Left forelimb (tissue), 1 donor: Measurements from ENCODE around the gene TNFRSF8.

ENCODE experiments used
- DNase-seq: peaks from one replicate; pipeline ENCODE4 v3.0.0-alpha.2; 2018; ENCODE audit warnings: low spot score

TNFRSF8 gene

DNA sequence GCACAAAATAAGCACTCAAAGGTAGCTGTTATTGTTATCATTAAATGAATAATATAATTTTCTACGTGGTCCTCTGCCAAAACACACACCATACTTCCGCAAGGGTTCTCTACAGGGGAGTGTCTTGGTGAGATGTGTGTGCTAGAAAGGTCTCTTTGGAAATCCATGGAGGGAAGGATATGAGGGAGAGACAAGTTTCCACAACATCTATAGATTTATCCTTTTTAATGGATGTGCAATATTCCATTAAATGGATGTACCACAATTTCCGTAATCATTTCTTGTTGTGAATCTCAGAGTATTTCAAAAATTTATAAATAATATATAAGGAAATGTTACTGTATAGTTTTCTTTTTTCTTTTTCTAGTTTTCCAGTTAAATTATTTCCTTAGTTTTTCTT, 2.6 kb upstream of the TNFRSF8 start:
- DNase-seq = no peak

DNA sequence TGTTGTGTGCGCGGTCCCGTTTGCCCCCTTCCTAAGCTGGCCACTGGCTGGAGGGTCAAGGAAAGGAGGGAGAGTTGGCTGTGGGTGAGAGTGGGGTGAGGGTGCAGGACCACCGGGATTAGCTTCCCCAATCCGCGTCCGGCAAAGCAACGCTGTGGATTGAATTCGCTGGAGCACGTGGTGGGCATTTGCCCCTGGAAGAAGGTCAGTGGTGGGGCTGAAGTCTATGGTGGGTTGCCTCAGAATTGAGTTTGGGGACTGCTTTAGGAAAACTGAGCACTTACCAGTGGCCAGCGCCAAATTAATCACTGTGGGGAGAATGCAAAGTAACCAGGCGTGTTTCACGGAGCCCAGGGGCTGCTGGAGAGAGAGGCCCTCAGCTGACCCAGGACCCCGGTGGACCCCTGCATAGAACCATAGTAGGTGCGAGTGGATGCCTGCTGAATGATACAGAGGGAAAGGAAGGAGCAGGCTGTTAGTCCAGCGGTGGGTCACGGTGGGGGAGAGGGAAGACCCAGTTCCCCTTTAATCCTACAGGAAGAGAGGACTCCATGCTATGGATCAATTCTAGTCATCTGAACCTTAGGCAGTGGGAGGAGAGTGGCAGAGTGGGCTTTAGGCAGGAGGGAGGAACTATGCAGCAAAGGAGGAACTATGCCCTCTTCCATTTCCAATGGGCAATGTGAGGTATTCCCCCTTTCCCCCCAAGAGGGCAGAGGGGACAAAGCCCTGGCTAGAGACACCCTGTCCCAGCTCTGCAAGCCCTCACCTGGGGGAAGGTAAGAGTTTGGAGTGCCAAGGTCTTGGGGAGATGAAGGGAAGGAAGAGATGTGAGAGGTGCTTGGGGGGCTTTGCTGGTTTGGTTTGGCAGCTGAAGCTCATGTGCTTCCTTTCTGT, 1.2 kb downstream of the TNFRSF8 start:
- DNase-seq = no peak

DNA sequence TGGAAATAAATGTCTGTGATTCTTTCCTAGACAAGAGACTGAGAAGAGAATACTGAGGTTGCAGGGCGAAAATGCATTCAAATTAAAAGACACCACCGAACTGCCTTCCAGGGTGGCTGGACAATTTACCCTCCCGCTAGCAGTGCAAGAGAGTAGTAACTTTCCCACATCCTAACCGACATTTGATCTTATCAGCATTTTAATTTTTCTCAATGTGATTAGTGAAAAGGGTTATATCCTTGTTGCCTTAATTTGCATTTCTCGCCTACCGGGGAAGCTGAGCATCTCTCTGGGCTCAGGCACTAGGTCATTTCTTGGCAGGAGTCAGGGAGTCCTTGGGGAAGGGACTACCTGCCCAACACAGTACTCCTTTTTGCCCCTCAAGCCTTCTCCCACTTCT, 2.8 kb downstream of the TNFRSF8 start:
- no peak for DNase-seq

DNA sequence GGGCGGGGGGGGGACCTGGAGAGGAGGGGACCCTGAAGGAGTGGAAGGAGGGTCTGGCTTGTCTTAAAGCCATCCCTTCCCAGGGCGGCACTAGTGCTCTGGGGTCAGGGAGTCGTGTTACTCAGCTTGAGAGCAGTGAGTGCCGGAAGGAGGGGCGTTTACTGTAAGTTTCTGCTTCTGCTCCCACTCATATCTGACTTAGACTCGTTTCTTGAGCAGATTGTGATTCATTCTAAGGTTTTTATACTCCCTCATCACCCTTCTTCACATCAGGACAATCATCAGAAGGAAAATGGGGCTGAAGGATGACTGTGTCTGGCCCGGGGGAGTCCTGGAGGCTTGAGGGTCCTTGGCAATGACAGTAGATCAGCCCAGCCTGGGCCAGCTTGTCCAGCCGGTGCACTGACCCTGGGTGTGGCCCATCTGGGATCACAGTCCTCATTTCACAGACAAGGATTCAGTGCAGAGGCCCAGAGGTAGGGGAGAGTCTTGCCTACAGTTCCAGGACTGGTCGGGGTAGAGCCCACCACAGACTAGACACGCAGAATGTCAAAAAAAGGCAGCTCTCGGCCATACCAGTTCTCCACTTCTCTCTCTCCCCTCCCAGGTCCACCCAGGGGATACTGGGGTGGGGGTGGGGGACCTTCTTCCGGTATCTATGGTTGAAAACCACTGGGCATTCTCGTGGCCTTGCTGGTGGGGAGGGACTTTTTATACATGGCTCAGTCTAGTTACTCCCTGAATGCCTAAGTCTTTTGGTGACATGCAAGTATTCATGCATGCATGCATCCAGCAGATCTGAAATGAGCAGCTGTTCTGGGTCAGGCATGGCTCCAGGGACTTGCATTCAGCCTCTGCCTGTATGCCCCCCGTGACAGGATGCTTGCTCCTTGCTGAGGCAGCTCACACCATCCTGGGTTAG, 5.1 kb downstream of the TNFRSF8 start:
- DNase-seq = no peak

DNA sequence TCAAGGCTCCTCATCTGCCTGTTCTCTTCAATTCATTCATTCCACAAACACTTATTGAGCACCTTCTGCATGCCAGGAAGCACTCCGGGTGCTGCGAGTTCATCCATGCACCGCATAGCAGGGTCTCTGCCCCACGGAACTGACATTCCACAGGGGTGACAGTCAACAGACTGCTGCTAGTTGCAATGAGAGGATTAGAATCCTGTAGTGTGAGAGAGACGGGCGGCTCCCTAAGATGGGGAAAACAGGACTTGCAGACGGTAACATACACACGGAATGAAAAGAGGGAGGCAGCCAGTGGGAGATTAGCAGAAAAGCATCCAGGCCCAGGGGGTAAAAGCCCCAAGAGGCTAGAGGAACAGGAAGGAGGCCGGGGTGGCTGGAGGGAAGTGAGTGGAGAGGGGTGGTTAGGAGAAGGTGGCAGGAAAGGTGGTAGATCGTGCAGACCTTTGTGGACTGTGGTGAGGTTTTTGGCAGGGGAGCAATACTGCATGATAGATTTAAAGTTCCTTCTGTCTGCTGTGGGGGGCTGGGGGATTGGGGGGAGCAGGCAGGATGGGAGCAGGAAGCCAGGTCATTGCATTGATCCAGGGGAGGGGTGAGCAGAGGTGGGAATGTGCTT, 6.6 kb downstream of the TNFRSF8 start:
- no peak for DNase-seq

DNA sequence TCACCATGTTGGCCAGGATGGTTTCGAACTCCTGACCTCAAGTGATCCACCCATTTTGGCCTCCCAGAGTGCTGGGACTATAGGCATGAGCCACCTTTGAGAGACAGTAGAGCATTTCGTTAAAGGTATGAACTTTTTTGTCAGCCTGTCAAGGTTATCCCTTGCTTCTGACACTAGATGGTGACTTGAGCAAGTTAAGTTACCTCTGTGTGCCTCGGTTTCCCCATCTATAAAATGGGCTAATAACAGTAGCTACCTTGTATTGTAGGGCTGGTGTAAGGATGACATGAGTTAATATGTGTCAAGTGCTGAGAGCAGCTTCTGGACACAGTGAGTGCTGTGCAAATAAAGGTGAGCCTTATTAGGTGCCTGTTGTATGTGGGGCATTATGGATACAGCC, 8.8 kb downstream of the TNFRSF8 start:
- DNase-seq = no peak

DNA sequence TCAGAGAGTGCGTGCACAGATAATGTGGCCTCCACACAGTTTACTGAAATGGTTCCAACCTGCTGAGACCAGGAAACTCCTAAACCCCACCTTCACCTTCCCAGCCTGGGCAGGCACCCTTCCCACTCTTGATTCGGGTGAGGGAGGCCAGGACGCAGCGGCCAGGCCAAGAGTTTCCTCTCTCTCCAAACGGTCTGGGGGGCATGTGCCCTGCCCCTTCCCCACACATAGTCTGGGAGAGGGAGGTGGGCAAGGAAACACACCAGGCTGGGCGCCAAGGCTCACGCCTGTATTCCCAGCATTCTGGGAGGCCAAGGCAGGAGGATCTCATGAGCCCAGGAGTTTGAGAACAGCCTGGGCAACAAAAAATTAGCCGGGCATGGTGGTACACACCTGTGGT, 9.6 kb downstream of the TNFRSF8 start:
- DNase-seq = no peak

DNA sequence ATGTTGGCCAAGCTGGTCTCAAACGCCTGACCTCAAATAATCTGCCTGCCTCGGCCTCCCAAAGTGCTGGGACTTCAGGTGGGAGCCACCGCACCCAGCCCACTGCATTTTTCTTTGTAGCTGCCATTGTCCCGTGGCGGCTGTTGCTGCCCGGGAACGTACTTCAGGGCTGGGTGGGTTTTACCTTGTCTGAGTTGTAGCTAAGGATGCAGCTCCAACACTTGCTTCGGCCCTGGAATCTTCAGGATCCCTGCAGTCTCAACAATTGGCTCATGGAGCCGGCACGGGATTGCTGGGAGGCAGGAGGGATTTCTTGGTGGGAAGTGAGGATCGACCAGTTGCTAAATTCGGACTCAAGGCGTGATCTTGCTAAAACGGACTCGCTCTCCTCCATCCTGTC, 10.7 kb downstream of the TNFRSF8 start:
- no peak for DNase-seq

DNA sequence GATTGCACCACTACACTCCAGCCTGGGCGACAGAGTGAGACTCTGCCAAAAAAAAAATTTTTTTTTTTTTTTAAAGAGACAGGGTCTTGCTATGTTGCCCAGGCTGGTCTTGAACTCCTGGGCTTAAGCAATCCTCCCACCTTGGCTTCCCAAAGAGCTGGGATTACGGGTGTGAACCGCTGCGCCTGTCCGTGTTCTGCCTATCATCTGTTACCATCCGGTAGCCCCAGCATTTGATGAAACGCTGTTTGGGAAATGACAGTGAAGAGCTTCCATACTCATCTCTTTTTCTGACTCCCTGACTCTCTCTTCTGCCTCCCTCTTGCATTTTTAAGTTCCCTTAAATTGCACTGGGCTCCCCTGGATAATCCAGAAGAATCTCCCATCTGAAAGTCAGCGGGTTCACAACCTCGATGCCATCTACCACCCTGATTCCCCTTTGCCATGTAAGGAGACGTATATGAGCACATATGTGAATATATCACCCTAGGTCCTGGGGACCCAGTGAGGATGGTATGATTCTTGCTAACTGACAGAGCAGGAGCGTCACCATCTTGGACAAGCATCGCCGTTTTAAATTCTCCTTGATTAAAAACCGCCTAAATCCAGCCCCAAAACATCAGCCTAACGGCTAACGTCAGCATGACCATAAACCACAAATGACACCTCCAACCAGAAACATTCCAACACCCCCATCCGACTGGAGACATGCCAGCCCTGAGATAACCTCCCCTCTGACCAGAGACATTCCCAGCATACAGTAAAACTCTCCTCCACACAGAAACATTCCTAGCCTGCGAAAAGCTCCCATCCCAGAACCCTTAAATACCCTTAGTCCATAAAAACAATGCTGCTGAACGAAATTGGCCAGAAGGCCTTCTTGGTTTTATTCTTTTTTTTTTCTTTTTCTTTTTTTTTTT, 12.4 kb downstream of the TNFRSF8 start:
- DNase-seq = no peak

DNA sequence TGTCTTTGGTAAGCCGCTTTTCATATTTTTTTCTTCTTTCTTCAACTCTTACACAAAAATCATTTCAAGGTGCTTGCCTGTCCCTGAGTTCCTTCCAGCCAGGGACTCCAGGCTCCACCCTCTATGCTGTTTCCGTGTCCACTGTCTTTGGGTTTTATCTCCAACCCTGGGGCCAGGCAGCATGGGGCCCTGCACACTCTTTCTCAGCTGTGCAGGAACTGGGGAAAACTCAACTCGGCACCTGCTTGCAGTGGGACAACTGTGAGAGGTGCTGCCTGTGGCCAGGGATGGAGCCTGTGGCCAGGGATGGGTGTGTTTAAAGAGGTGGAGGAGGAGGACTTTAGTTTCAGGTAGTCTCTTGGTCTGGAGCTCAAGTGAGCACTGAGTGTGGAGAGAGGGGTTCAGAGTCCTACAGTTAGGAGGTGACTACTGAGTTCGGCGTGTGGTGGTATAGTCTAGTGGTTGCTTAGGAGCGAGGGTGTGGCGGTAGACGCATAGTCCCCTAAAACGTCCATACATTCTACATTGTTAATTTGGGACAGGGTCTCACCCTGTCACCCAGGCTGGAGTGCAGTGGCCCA, 13.4 kb downstream of the TNFRSF8 start:
- no peak for DNase-seq

DNA sequence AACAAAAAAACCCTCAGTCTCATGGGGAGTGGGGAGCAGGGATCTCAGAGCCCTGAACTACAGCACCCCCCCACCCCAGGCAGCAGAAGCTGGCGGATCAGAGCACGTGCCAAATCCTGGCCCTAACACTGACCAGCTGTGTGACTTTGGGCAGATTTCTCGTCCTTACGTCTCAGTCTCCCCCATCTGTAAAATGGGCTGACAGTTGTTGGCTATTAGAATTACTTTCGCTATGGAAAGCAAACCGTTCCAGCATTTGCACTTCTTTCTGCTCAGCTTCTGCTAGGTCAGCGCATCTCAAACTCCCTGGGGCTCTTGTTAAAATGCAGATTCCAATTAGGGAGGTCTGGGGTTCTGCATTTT, 15.5 kb downstream of the TNFRSF8 start:
- DNase-seq = no peak

DNA sequence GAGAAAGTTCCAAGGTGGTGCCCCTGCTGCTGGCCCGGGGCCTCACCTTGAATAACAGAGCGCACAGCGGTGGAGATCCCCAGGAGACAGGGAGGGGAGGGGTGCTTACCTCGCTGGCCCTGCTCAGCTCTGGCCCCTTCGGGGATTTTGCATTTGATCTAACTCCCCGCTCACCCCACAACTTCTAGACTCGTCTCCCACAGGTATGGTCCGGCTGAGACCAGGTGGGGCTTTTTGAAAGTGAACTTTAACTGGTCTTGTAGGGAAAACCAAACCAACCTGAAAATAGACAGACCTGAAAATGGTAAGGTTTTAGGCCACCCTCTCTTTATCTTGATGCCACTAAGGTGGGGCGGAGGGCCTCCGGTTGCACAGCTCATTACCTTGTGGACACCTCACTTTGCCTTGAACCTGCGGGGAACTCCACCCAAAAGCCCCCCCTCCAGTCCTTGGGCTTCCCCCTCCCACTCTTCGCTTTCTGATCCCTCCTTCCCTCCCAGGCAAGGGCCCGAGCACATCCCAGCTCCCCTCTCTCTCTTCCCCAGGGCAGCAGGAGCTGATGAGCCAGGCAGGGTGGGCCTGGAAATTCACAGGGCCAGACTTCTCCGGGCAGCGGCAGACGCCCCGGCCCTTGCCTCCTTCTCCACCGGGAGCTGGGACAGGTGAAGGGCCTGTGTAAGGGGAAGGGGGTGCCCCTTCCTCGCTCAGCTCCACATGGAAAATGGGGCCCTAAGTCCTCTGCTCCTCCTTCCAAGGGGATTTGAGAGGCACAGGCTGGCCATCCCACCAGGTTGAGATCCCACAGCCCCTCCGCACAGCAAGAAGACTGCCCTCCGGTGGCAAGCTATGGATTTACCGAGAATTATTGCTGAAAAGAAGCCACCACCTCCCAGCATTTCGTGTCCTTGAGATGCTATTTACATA, 16.1 kb downstream of the TNFRSF8 start:
- no peak for DNase-seq

DNA sequence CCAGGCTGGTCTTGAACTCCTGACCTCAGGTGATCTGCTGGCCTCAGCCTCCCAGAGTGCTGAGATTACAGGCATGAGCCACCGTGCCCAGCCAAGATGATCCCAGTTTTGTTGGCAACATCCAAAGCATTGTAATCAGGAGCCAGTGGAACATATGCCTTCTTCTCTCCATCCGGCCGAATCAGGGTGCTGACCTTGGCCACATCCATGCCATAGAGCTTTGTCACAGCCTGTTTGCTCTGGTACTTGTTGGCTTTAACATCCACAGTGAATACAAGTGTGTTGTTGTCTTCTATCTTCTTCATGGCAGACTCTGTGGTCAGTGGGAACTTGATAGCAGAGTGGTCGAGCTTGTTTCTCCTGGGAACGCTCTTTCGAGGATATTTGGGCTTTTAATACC, 17.1 kb downstream of the TNFRSF8 start:
- DNase-seq = no peak

DNA sequence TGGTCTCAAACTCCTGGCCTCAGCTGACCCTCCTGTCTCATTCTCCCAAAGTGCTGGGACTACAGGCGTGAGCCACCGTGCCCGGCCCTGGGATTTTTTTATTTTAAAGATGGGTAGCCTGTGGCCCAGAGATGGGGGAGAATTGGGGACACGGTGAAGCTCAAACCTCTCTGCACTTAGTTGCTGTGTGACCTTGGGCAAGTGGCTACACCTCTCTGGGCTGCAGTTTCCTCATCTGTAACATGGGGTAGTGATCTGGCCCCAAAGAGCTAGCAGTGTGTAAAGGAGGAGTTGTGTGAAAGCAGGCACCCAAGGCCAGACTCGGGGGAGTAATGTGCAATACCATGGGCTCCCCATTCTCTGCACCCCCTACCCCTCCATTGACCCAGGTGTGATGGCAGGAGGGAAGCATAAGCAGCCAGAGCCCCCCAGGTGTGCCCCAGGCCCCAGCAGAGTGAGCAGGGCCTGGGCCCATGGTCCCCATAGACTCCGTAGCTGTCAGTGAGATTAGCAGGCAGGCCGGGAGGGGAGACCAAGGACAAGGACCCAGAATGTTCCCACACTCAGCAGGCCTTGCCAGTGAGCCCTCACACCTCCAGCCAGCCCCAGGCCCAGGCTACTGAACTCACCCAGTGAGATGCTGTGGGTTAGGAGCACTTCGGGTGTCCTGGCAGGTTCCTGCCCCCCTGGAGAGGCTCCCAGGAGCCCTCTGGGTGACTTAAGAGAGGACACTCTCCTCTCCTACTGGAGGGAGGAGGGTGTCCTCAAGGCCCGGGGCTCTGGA, 17.9 kb downstream of the TNFRSF8 start:
- DNase-seq = no peak

DNA sequence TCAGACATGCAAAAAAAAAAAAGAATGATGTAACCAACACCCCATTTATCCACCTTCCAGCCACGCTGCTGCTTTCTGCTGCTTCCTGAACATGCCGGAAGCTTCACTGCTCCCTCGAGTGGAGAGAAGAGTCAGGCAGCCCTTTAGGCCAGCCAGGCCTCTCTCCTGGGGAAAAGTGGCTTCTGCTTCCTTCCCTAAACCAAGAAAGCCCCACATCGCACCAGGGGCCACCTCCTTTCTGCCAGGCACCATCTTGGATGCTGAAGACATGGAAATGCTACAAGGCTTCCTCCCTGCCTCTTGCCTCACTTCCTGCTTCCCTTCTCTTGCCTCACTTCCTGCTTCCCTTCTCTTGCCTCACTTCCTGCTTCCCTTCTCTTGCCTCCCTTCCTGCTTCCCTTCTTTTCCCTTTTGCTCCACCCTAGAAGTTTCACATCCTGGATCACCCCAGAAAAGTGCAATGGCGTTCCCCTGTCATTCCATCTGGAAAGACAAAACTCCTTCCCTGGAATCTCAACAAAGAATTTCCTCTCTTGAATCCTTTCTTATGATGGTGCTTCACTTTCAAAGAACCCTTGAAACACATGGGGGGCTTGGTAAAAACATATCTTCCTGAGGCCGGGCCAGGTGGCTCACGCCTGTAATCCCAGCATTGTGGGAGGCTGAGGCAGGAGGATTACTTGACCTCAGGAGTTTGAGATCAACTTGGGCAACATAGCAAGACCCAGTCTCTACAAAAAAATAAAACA, 18.7 kb downstream of the TNFRSF8 start:
- DNase-seq = no peak

DNA sequence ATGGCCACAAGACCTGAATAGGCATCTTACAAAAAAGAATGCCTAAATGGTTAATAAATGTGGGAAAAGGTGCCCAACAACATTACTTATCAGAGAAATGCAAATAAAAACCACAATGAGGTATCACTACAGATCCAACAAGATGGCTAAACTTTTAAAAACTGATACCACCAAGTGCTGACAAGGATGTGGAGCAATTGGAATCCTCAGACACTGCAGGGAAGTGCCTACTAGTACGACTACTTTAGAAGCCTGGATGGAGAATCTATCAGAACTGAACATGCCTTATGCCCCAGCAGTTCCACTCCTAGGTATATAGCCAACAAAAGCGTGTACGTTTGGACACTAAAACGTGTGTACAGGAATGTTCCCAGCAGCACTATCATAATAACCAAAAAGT, 19.9 kb downstream of the TNFRSF8 start:
- no peak for DNase-seq

DNA sequence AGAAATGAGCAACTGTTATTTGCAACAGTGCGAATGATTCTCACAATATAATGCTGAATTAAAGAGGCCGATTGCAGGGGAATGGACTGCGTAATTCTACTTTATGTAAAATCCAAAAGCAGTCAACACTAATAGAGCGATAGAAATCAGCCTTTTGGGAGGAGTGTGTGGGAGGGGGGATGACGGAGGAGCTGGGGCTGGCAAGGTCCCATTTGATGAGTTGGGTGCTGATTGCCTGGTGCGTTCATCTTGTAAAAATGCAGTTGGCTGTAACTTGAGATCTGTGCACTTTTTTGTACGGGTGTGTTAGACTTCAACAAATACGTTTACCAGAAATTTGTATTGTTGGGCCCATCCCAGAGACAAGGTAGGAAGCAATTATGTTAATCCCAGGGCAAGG, 20.7 kb downstream of the TNFRSF8 start:
- no peak for DNase-seq

DNA sequence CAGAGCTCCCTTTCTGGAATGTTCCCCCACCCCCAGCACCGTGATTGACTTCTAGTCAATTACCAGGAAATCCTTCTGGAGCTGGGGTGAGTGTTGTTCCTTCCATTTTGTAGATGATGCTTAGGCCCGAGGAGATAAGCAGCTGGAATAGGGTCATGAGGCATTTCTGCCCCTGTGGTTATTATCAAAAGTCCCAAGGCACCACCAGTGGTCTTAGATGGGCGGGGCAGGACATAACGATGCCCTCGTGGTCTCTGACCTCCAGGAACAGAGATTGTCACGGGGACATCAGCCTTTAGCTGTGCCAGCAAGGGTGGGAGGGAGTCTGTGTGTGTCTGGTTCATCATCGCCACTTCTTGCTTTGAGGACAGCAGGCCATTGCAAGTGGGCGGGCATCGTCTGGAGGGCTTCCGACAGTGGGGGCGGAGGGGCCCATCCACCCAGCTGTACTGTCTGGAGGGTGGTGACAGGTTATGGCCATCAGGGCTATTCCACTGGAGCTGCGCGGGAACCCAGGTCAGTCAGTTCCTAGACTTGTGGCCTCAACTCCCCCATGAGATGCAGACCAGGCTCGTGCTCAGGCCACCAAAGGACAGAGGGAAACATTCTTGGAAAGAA, 22.6 kb downstream of the TNFRSF8 start:
- no peak for DNase-seq
